A549 (cell line): ENCODE measurements around the gene MYL12A.

Experiments
- CBX2 ChIP-seq: fragments of 200-600 bp; sonication (generic); IDR thresholded peaks from 2 replicates; pipeline ENCODE4 v1.6.1; 2016; ENCODE audit warnings: low read depth, mild to moderate bottlenecking, borderline replicate concordance
- CTCF ChIP-seq: fragments of >200 bp; sonication (Bioruptor Twin); formaldehyde crosslinking; IDR thresholded peaks from 3 replicates; pipeline ENCODE4 v1.5.1; 2016
- EP300 ChIP-seq, 2 experiments: fragments of >200 bp; sonication (Bioruptor Twin); formaldehyde crosslinking; IDR thresholded peaks; 2 replicates in 1 of 2; 3 replicates in 1 of 2; pipeline ENCODE4 v1.6.1; 2016 to 2017
- HDAC2 ChIP-seq: fragments of 200-600 bp; sonication (generic); IDR thresholded peaks from 2 replicates; pipeline ENCODE4 v1.6.1; 2016
- JUNB ChIP-seq: fragments of >200 bp; sonication (Bioruptor Twin); formaldehyde crosslinking; IDR thresholded peaks from 2 replicates; pipeline ENCODE4 v1.6.1; 2016
- MAFK ChIP-seq: fragments of 450-650 bp; IDR thresholded peaks from 2 replicates; pipeline ENCODE4 v1.6.1; 2014; ENCODE audit not compliant: partially characterized antibody
- MAX ChIP-seq: IDR thresholded peaks from 2 replicates; pipeline ENCODE4 v1.6.1; 2012
- POLR2A ChIP-seq: IDR thresholded peaks from 2 replicates; pipeline ENCODE4 v1.6.1; 2012; ENCODE audit warnings: mild to moderate bottlenecking, low read length
- RFX5 ChIP-seq: fragments of 450-650 bp; IDR thresholded peaks from 2 replicates; pipeline ENCODE4 v1.7.1; 2014; ENCODE audit warnings: antibody characterized with exemption, mild to moderate bottlenecking, moderate library complexity
- RNF2 ChIP-seq: fragments of 200-600 bp; sonication (generic); IDR thresholded peaks from 2 replicates; pipeline ENCODE4 v1.6.1; 2016; ENCODE audit warnings: low read depth, mild to moderate bottlenecking, antibody characterized with exemption, moderate library complexity, borderline replicate concordance
- TFCP2L1 ChIP-seq: fragments of 250-450 bp; sonication (Bioruptor Pico); IDR thresholded peaks from 2 replicates; pipeline ENCODE4 v1.5.0; 2021; ENCODE audit warnings: mild to moderate bottlenecking
- TP53 ChIP-seq: fragments of 250-450 bp; sonication (Bioruptor Pico); IDR thresholded peaks from 2 replicates; pipeline ENCODE4 v1.5.0; 2021; ENCODE audit warnings: mild to moderate bottlenecking, moderate library complexity

DNA sequence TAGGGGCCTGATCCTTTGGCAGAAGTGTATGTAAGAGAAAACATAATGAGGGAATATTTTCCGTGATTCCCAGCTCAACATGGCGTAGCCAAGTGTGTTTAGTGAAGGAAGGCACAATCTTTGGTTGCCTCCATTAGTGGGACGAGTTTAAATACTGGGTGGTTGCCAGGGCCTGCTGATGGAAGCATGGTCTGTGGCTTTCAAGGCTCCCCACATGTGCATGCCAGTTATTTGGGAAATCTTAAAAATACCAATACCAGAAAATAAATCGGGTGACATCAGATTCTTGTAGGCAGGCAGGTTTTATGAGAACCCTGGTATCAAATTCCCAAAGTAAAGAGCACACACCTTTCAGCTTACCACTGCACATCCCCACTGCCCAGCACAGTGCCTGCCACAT lies 7.1 kb downstream of the MYL12A start:
- TF ChIP-seq POLR2A = no peak
- TF ChIP-seq HDAC2 = no peak
- no peak for TF ChIP-seq TP53 (CRISPR knock-in tag)
- TF ChIP-seq RNF2 = no peak
- TF ChIP-seq TFCP2L1 = no peak
- TF ChIP-seq MAX = no peak
- no peak for TF ChIP-seq CTCF
- no peak for TF ChIP-seq MAFK
- TF ChIP-seq JUNB = no peak
- TF ChIP-seq EP300 (IDR thresholded peaks at IDR 0.05) = no peak
- no peak for TF ChIP-seq RFX5
- TF ChIP-seq CBX2 = no peak
